Erythroblast (primary cell): ENCODE results near the gene CUEDC2.

Experiments used
- GATA1 ChIP-seq: IDR thresholded peaks from 2 replicates; pipeline ENCODE4 v1.6.1; 2011; ENCODE audit warnings: low read depth, mild to moderate bottlenecking, control low read depth, low read length, moderate library complexity
- POLR2A ChIP-seq: IDR thresholded peaks from 2 replicates; pipeline ENCODE4 v1.6.1; 2011; ENCODE audit warnings: mild to moderate bottlenecking, low read length

GRCh38 chr10:102379383-102379782 is 53.0 kb downstream of the CUEDC2 start:
- no peak for TF ChIP-seq POLR2A
- no peak for TF ChIP-seq GATA1
